HepG2 (cell line): ENCODE data around the gene SGPP2. TPM values are rescaled to one million over a fixed set of nuclear protein-coding genes. Genes with fewer than 3 reads are reported as not detected.

ENCODE experiments used
- ATAC-seq: fragments of 200-7000 bp; cut with Tn5 transposase; 3 replicates; pipeline ENCODE4 v1.9.1; 2020; ENCODE audit warnings: mild to moderate bottlenecking, moderate library complexity
- BruUV-seq: library from RNA; stranded (reverse); fragments of 400-500 nt; replicated peaks from 2 replicates; lab custom pipeline; 2021; lab: Mats Ljungman, UMichigan
- CTCF ChIA-PET: fragments of 300-600 bp; formaldehyde crosslinking; extraction: SDS; loops from one replicate; lab custom pipeline; 2021; ENCODE audit warnings: low total read pairs, inconsistent platforms, low intra/inter-chr PET ratio; lab: Yijun Ruan, JAX
- POLR2A ChIA-PET: fragments of 350-600 bp; sonication (Branson Sonifier 250); formaldehyde crosslinking; loops from one replicate; lab custom pipeline; 2020; ENCODE audit warnings: antibody characterized with exemption, inconsistent platforms; lab: Yijun Ruan, JAX
- DNase-seq: peaks from one replicate; pipeline ENCODE4 v3.0.0-alpha.2; 2015; ENCODE audit warnings: low spot score
- FAIRE-seq: peaks from 3 replicates; lab custom pipeline; 2011; peaks lifted over from hg19 to GRCh38; lab: Jason Lieb, UNC
- H2AFZ ChIP-seq: one replicate; pipeline ENCODE4 v1.6.1; 2011; ENCODE audit warnings: low read length, inconsistent platforms
- H3K27ac ChIP-seq: fragments of 300-600 bp; 3 replicates; pipeline ENCODE4 v1.8.0; 2011; ENCODE audit warnings: mixed run types, mild to moderate bottlenecking, mixed read lengths, low read length, inconsistent platforms; ENCODE audit not compliant: insufficient read depth; ENCODE audit errors: extremely low read length
- H3K27me3 ChIP-seq, 2 experiments: fragments of 200-600 bp in 1 of 2; 2 replicates in 1 of 2; 3 replicates in 1 of 2; pipeline versions ENCODE4 v1.6.0 to v1.8.0; 2011; ENCODE audit warnings: low read length in 2 of 2, mild to moderate bottlenecking in 2 of 2, moderate library complexity in 2 of 2, inconsistent platforms in 1 of 2; ENCODE audit not compliant: insufficient read depth in 2 of 2, control insufficient read depth in 1 of 2
- H3K36me3 ChIP-seq, 2 experiments: fragments of 200-600 bp in 1 of 2; replicated peaks in 1 of 2; 2 replicates in 1 of 2; 3 replicates in 1 of 2; pipeline versions ENCODE4 v1.5.1 to v1.8.0; 2011; ENCODE audit warnings: low read length in 2 of 2, inconsistent platforms in 1 of 2; ENCODE audit not compliant: insufficient read depth in 2 of 2, control insufficient read depth in 1 of 2
- H3K4me1 ChIP-seq: 2 replicates; pipeline ENCODE4 v1.5.1; 2012; ENCODE audit warnings: low read length, inconsistent platforms; ENCODE audit not compliant: insufficient read depth
- H3K4me2 ChIP-seq: 2 replicates; pipeline ENCODE4 v1.6.0; 2011; ENCODE audit warnings: low read depth, low read length, inconsistent platforms
- H3K4me3 ChIP-seq, 3 experiments: fragments of 200-600 bp in 1 of 3; sonication (generic), shearing (Covaris generic) in 1 of 3; replicated peaks in 1 of 3; 2 replicates each; pipeline ENCODE4 v1.5.1; 2011 to 2016; ENCODE audit warnings: low read length in 3 of 3, inconsistent platforms in 2 of 3, low read depth in 2 of 3, mild to moderate bottlenecking in 2 of 3, control low read depth in 1 of 3, mixed read lengths in 1 of 3; ENCODE audit not compliant: insufficient read depth in 1 of 3
- H3K79me2 ChIP-seq: one replicate; pipeline ENCODE4 v1.6.1; 2011; ENCODE audit warnings: low read length, inconsistent platforms; ENCODE audit not compliant: insufficient read depth
- H3K9ac ChIP-seq: 2 replicates; pipeline ENCODE4 v1.6.0; 2011; ENCODE audit warnings: mild to moderate bottlenecking, low read depth, low read length, inconsistent platforms; ENCODE audit not compliant: insufficient read depth
- H3K9me3 ChIP-seq: 2 replicates; pipeline ENCODE4 v1.5.1; 2012; ENCODE audit warnings: mild to moderate bottlenecking, low read length
- H4K20me1 ChIP-seq: 2 replicates; pipeline ENCODE4 v1.6.0; 2011; ENCODE audit warnings: inconsistent platforms, mild to moderate bottlenecking, low read length, moderate library complexity; ENCODE audit not compliant: insufficient read depth
- JDP2 ChIP-seq: sonication (generic); formaldehyde crosslinking; IDR thresholded peaks from 2 replicates; pipeline ENCODE4 v1.8.1; 2022; ENCODE audit warnings: missing genetic modification reagents, borderline replicate concordance
- KDM6A ChIP-seq: IDR thresholded peaks from 2 replicates; pipeline ENCODE4 v1.6.1; 2016; ENCODE audit warnings: low read depth
- NCOA2 ChIP-seq: sonication (generic); formaldehyde crosslinking; IDR thresholded peaks from 2 replicates; pipeline ENCODE4 v1.8.0; 2022; ENCODE audit warnings: inconsistent platforms
- PITX1 ChIP-seq: sonication (generic); formaldehyde crosslinking; IDR thresholded peaks from 2 replicates; pipeline ENCODE4 v1.5.1; 2020; ENCODE audit warnings: mild to moderate bottlenecking, missing genetic modification reagents
- YEATS4 ChIP-seq: sonication (generic); formaldehyde crosslinking; IDR thresholded peaks from 2 replicates; pipeline ENCODE4 v1.4.0; 2020; ENCODE audit warnings: missing genetic modification reagents, borderline replicate concordance
- ZMAT5 ChIP-seq: sonication (generic); formaldehyde crosslinking; IDR thresholded peaks from 2 replicates; pipeline ENCODE4 v1.5.0; 2020; ENCODE audit warnings: mild to moderate bottlenecking, low read depth, missing genetic modification reagents, borderline replicate concordance
- ZNF703 ChIP-seq: sonication (generic); formaldehyde crosslinking; IDR thresholded peaks from 2 replicates; pipeline ENCODE4 v1.5.1; 2020; ENCODE audit warnings: missing genetic modification reagents, mild to moderate bottlenecking, moderate library complexity, borderline replicate concordance
- ZSCAN29 ChIP-seq: sonication (generic); formaldehyde crosslinking; conservative IDR thresholded peaks from 2 replicates; pipeline ENCODE4 v1.4.0; 2020; ENCODE audit warnings: mild to moderate bottlenecking, missing genetic modification reagents
- WGBS: methylation state at CpG from one replicate; pipeline ENCODE4 v1.1.6; 2017; ENCODE audit warnings: low lambda C conversion rate; 5-methylcytosine and 5-hydroxymethylcytosine counted together
- in situ Hi-C: cut with HindIII; loops from 2 replicates; pipeline ENCODE4 v1.10.0; 2017; ENCODE audit warnings: low pct_unique_long_range_greater_than_20kb; ENCODE audit not compliant: extremely low pct_ligation_motif_present
- intact Hi-C: fragments of 100-400 bp; cut with micrococcal nuclease; formaldehyde crosslinking; loops from one replicate; pipeline ENCODE4 v1.10.0; 2022; ENCODE audit not compliant: unreplicated experiment
- polyA plus RNA-seq, 8 experiments: library from polyadenylated mRNA; depleted of rRNA in 3 of 8; stranded (reverse) in 7 of 8; unstranded in 1 of 8; fragments of >200 nt; fragmentation: Illumina TruSeq in 4 of 8; extraction: Trizol in 4 of 8; gene quantifications; 2 replicates each; pipeline versions ENCODE4 v1.2.1 to v1.2.3, GENCODE V29; 2011 to 2016; ENCODE audit warnings: low read depth in 4 of 8, missing spikeins in 1 of 8, mixed read lengths in 1 of 8; ENCODE audit not compliant: insufficient read depth in 1 of 8
- total RNA-seq, 5 experiments: library from RNA; depleted of rRNA; stranded (reverse); fragments of >200 nt; fragmentation: Illumina TruSeq; extraction: Trizol; gene quantifications; 2 replicates each; pipeline ENCODE4 v1.2.3, GENCODE V29; 2016; ENCODE audit warnings: low read depth in 1 of 5
- TF ChIP-seq, protein P1 (sequence below): sonication (generic); formaldehyde crosslinking; IDR thresholded peaks from 2 replicates; pipeline ENCODE4 v1.8.0; 2022; ENCODE audit warnings: mild to moderate bottlenecking, missing genetic modification reagents, moderate library complexity

SGPP2 gene
- total and polyA plus RNA-seq, 2 of the 13 experiments (the other 11 are each of a cell fraction or from before 2014, with no cell fraction given), result not detected

DNA sequence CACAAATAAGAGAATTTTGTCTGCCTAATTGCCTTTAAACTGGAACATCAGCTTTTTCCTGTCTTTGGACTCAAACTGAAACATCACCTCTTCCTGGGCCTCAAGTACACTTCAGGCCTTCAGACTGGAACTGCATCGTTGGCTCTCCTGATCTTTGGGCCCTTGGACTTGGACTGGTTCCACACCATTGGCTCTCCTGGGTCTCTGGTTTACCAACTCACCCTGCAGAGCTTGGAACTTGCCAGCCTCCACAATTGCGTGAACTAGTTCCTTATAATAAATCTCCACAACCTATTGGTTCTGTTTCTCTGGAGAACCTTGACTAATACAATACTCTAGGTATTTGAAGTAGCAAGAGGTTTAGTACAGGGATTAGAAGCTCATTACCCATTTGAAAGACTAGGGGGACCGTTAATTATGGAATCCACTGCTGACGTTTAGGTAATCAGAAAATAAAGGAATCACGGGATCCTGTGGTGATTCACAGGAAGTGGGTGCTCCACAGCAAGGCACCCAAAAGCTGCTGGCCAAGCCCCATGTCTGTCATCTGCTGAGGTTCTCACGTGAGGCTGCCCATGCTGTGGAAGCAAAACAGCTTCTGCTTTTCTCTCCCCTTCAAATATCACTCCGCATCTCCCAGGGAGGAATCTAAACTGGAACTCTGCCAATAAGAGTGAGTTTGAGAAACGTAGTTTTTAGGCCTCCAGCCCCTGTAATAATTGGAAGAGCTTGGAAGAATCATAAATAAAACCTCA lies 20.0 kb upstream of the SGPP2 start:
- TF ChIP-seq ZMAT5 (CRISPR knock-in tag) (no peak), YEATS4 (no peak), JDP2 (CRISPR knock-in tag) (no peak)
- TF ChIP-seq, protein P1, sequence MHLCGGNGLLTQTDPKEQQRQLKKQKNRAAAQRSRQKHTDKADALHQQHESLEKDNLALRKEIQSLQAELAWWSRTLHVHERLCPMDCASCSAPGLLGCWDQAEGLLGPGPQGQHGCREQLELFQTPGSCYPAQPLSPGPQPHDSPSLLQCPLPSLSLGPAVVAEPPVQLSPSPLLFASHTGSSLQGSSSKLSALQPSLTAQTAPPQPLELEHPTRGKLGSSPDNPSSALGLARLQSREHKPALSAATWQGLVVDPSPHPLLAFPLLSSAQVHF (CRISPR knock-in tag), result no peak
- TF ChIP-seq, all 625 proteins: peak for 0
- Histone ChIP-seq H3K9ac (no peak overlapping the region), H3K4me1 (no peaks in the 10 kb centered on the region), H3K79me2 (no peaks in the 10 kb centered on the region), H3K9me3 (no peaks in the 10 kb centered on the region), H3K36me3 (no peaks in the 10 kb centered on the region), H3K27me3 (no peaks in the 10 kb centered on the region), H4K20me1 (no peaks in the 10 kb centered on the region), H3K4me2 (no peak overlapping the region), H2AFZ (no peak overlapping the region), H3K27ac (no peak overlapping the region), H3K4me3 (no peak overlapping the region)
- ChIA-PET CTCF (no interaction called here), POLR2A (no interaction called here)
- intact Hi-C loops, result no loop called here
- 14% methylated on average over 8 of the region's 8 CpGs for WGBS
- no peak for ATAC-seq
- no peak for DNase-seq
- no peak for FAIRE-seq
- in situ Hi-C loops, result no loop called here
- no TSS peak for BruUV-seq

- no peak for TF ChIP-seq KDM6A (CRISPR knock-in tag)
- TF ChIP-seq ZNF703 (CRISPR knock-in tag), result no peak
- TF ChIP-seq PITX1 (CRISPR knock-in tag), result no peak
- TF ChIP-seq ZSCAN29 (CRISPR knock-in tag), result no peak
- TF ChIP-seq NCOA2 (CRISPR knock-in tag), result no peak
- BruUV-seq, result no TSS peak
Measured at GRCh38 chr2:222408684-222409083, 15.7 kb upstream of the SGPP2 start.

More at GRCh38 chr2:222408684-222409083, 15.7 kb upstream of the SGPP2 start:
- DNase-seq, result no peak
- H3K4me1 ChIP-seq, result no peaks in the 10 kb centered on the region
- in situ Hi-C loops, result no loop called here
- no peak overlapping the region for H3K4me2 ChIP-seq
- no peaks in the 10 kb centered on the region for H3K36me3 ChIP-seq
- no peak overlapping the region for H3K4me3 ChIP-seq
- ChIA-PET CTCF (no interaction called here), POLR2A (no interaction called here)
- FAIRE-seq, result no peak
- H2AFZ ChIP-seq, result no peak overlapping the region
- ATAC-seq, result no peak
- H3K9me3 ChIP-seq, result peaks cover 9% of the 10 kb centered on the region; the same call in 1 of the 2 replicates
- H4K20me1 ChIP-seq, result no peaks in the 10 kb centered on the region
- H3K27ac ChIP-seq, result no peak overlapping the region
- H3K9ac ChIP-seq, result no peak overlapping the region
- WGBS, result 0% methylated on average over 2 of the region's 2 CpGs
- no peaks in the 10 kb centered on the region for H3K27me3 ChIP-seq
- no peaks in the 10 kb centered on the region for H3K79me2 ChIP-seq
- intact Hi-C loops, result no loop called here
